CD14-positive monocyte (primary cell): Measurements from ENCODE around the gene LRRC25. TPM values are rescaled to one million over a fixed set of nuclear protein-coding genes. Genes with fewer than 3 reads are reported as not detected.

Experiments used
- DNase-seq, 3 donors: peaks; one replicate each; pipeline ENCODE4 v3.0.0-alpha.2; 2011 to 2022
- H2AFZ ChIP-seq: 2 replicates; pipeline ENCODE4 v1.6.0; 2012; ENCODE audit warnings: mild to moderate bottlenecking, low read depth, low read length, inconsistent platforms; ENCODE audit not compliant: insufficient read depth, poor library complexity, severe bottlenecking
- H3K27ac ChIP-seq, 2 donors: 1 replicate in 1 of 2; 2 replicates in 1 of 2; pipeline ENCODE4 v1.5.1; 2012 to 2013; ENCODE audit warnings: low read length in 2 of 2, control low read depth in 1 of 2, inconsistent platforms in 1 of 2, low read depth in 1 of 2, mild to moderate bottlenecking in 1 of 2
- H3K27me3 ChIP-seq, 2 donors: one replicate each; pipeline versions ENCODE4 v1.6.0 to v1.6.1; 2011 to 2013; ENCODE audit warnings: low read length in 2 of 2; ENCODE audit not compliant: control insufficient read depth in 2 of 2, insufficient read depth in 2 of 2
- H3K36me3 ChIP-seq, 2 donors: replicated peaks in 1 of 2; 1 replicate in 1 of 2; 2 replicates in 1 of 2; pipeline versions ENCODE4 v1.5.1 to v1.6.1; 2012 to 2013; ENCODE audit warnings: low read length in 2 of 2, control low read depth in 1 of 2, inconsistent platforms in 1 of 2, mild to moderate bottlenecking in 1 of 2; ENCODE audit not compliant: insufficient read depth in 2 of 2, control insufficient read depth in 1 of 2
- H3K4me1 ChIP-seq, 2 donors: 1 replicate in 1 of 2; 2 replicates in 1 of 2; pipeline versions ENCODE4 v1.5.1 to v1.6.1; 2012 to 2013; ENCODE audit warnings: low read length in 2 of 2, control low read depth in 1 of 2, inconsistent platforms in 1 of 2, mild to moderate bottlenecking in 1 of 2, moderate library complexity in 1 of 2; ENCODE audit not compliant: insufficient read depth in 2 of 2, control insufficient read depth in 1 of 2
- H3K4me2 ChIP-seq: replicated peaks from 2 replicates; pipeline ENCODE3; 2012; ENCODE audit warnings: low read length, moderate library complexity, mild to moderate bottlenecking; ENCODE audit not compliant: poor library complexity, severe bottlenecking; ENCODE audit errors: extremely low read depth
- H3K4me3 ChIP-seq, 3 experiments: fragments of 200-600 bp in 1 of 3; sonication (generic) in 1 of 3; replicated peaks in 1 of 3; 1 replicate in 2 of 3; 2 replicates in 1 of 3; pipeline ENCODE4 v1.5.1; 2011 to 2013; ENCODE audit warnings: low read length in 3 of 3, mild to moderate bottlenecking in 3 of 3, control low read depth in 2 of 3, low read depth in 2 of 3, inconsistent platforms in 1 of 3, moderate library complexity in 1 of 3
- H3K79me2 ChIP-seq: 2 replicates; pipeline ENCODE4 v1.6.0; 2012; ENCODE audit warnings: mild to moderate bottlenecking, control low read depth, inconsistent platforms, low read length, moderate library complexity; ENCODE audit not compliant: insufficient read depth
- H3K9ac ChIP-seq: 2 replicates; pipeline ENCODE4 v1.6.0; 2017; ENCODE audit warnings: low read length, mild to moderate bottlenecking; ENCODE audit not compliant: insufficient read depth, poor library complexity, severe bottlenecking
- H3K9me3 ChIP-seq, 2 donors: replicated peaks in 1 of 2; 1 replicate in 1 of 2; 2 replicates in 1 of 2; pipeline versions ENCODE4 v1.5.1 to v1.6.1; 2012 to 2013; ENCODE audit warnings: low read length in 2 of 2, control low read depth in 1 of 2; ENCODE audit not compliant: control insufficient read depth in 1 of 2, insufficient read depth in 1 of 2
- H4K20me1 ChIP-seq: 2 replicates; pipeline ENCODE4 v1.6.0; 2012; ENCODE audit warnings: mild to moderate bottlenecking, low read length, control low read depth, moderate library complexity; ENCODE audit not compliant: insufficient read depth
- H3K27ac Mint-ChIP-seq, 7 donors: one replicate each; pipeline ENCODE4 v1.8.0; 2020; ENCODE audit warnings: mild to moderate bottlenecking in 7 of 7, mixed read lengths in 7 of 7, moderate library complexity in 6 of 7, inconsistent platforms in 2 of 7
- H3K27me3 Mint-ChIP-seq, 3 donors: one replicate each; pipeline ENCODE4 v1.8.0; 2021 to 2022; ENCODE audit warnings: low read depth in 3 of 3, mild to moderate bottlenecking in 3 of 3, mixed read lengths in 3 of 3, moderate library complexity in 3 of 3, inconsistent platforms in 1 of 3
- H3K36me3 Mint-ChIP-seq, 2 donors: one replicate each; pipeline ENCODE4 v1.8.0; 2020; ENCODE audit warnings: mixed read lengths in 2 of 2, inconsistent platforms in 1 of 2, mild to moderate bottlenecking in 1 of 2
- H3K4me1 Mint-ChIP-seq: one replicate; pipeline ENCODE4 v1.8.0; 2020; ENCODE audit warnings: mild to moderate bottlenecking, mixed read lengths
- H3K4me3 Mint-ChIP-seq, 2 donors: one replicate each; pipeline ENCODE4 v1.8.0; 2020; ENCODE audit warnings: mild to moderate bottlenecking in 2 of 2, mixed read lengths in 2 of 2, moderate library complexity in 1 of 2
- H3K9me3 Mint-ChIP-seq, 7 donors: one replicate each; pipeline ENCODE4 v1.8.0; 2020 to 2022; ENCODE audit warnings: mixed read lengths in 7 of 7, mild to moderate bottlenecking in 6 of 7, moderate library complexity in 6 of 7, inconsistent platforms in 2 of 7
- CTCF ChIP-seq: fragments of 200-600 bp; IDR thresholded peaks from one replicate; pipeline ENCODE4 v1.8.0; 2022; ENCODE audit warnings: antibody characterized with exemption, mild to moderate bottlenecking
- WGBS: methylation state at CpG from one replicate; pipeline ENCODE4 v1.1.5; 2013; ENCODE audit warnings: missing lambda C conversion rate; ENCODE audit not compliant: insufficient coverage; 5-methylcytosine and 5-hydroxymethylcytosine counted together
- intact Hi-C, 2 donors: fragments of 100-400 bp; cut with micrococcal nuclease; formaldehyde crosslinking; loops; one replicate each; pipeline versions ENCODE4 v1.15.0 to v1.15.1; 2023
- polyA plus RNA-seq, 3 donors: library from polyadenylated mRNA; depleted of rRNA in 1 of 3; unstranded in 2 of 3; stranded (reverse) in 1 of 3; fragments of 300-500 nt in 2 of 3; fragments of >200 nt in 1 of 3; fragmentation: Illumina TruSeq in 2 of 3; gene quantifications; 1 replicate in 2 of 3; 2 replicates in 1 of 3; pipeline ENCODE4 v1.2.3, GENCODE V29; 2012 to 2021

LRRC25 gene
- polyA plus RNA-seq, 3 donors, result 173 to 581 (median 416) TPM

GRCh38 chr19:18417250-18418028 is 20.0 kb upstream of the LRRC25 start:
- DNase-seq, result peak; percentile 69 to 86 (median 83)
- H3K4me3 ChIP-seq, result peak overlapping the region; percentile 23 to 74 (median 56)
- peaks cover 25% of the 10 kb centered on the region for H4K20me1 ChIP-seq
- Mint-ChIP-seq H3K27ac (peak overlapping the region; percentile 99 to 100 (median 100)), H3K4me3 (peak overlapping the region; percentile 79 to 90), H3K4me1 (peaks cover 71% of the 10 kb centered on the region), H3K36me3 (peaks cover 0 to 10% of the 10 kb centered on the region in 2 donors), H3K9me3 (peaks cover 0 to 3% (median 0%) of the 10 kb centered on the region in 7 donors), H3K27me3 (peaks cover 0 to 4% (median 1%) of the 10 kb centered on the region in 3 donors)
- no peaks in the 10 kb centered on the region for H3K9me3 ChIP-seq
- H3K27ac ChIP-seq, result peak overlapping the region; percentile 99
- no peak for TF ChIP-seq CTCF
- peak overlapping the region; percentile 91 for H3K4me2 ChIP-seq
- WGBS, result under 1% methylated on average over 29 of the region's 53 CpGs
- H3K9ac ChIP-seq, result peak overlapping the region; percentile 90
- H3K27me3 ChIP-seq, result no peaks in the 10 kb centered on the region
- H2AFZ ChIP-seq, result peak overlapping the region; percentile 49
- H3K79me2 ChIP-seq, result peaks cover 28% of the 10 kb centered on the region
- H3K36me3 ChIP-seq, result no peaks in the 10 kb centered on the region
- peaks cover 68 to 85% of the 10 kb centered on the region in 2 donors for H3K4me1 ChIP-seq
- intact Hi-C loops, result loop anchor here (2.0 to 10.0 kb wide), 4 partner anchors 25 to 213 kb away; partner anchors contain the start of genes IQCN (in 2 of the 2) and RAB3A (in 1 of the 2)

- H4K20me1 ChIP-seq, result peaks cover 19% of the 10 kb centered on the region
- H3K36me3 ChIP-seq, result no peaks in the 10 kb centered on the region
- TF ChIP-seq CTCF, result no peak
- H3K27ac ChIP-seq, result peak overlapping the region; percentile 99
- Mint-ChIP-seq H3K36me3 (peaks cover 0 to 4% of the 10 kb centered on the region in 2 donors), H3K27me3 (peaks cover 0 to 9% (median 6%) of the 10 kb centered on the region in 3 donors), H3K4me1 (peaks cover 65% of the 10 kb centered on the region), H3K4me3 (peak overlapping the region; percentile 79 to 90), H3K9me3 (peaks cover 0 to 3% (median 0%) of the 10 kb centered on the region in 7 donors), H3K27ac (peak overlapping the region; percentile 99 to 100 (median 100))
- intact Hi-C loops, result loop anchor here (5.0 to 10.0 kb wide), 3 partner anchors 142 to 212 kb away; partner anchors contain the start of genes IQCN (in 2 of the 2) and RAB3A (in 1 of the 2)
- no peaks in the 10 kb centered on the region for H3K9me3 ChIP-seq
- peak overlapping the region; percentile 49 for H2AFZ ChIP-seq
- peak; percentile 83 to 95 (median 92) for DNase-seq
- H3K79me2 ChIP-seq, result peaks cover 22% of the 10 kb centered on the region
- no peaks in the 10 kb centered on the region for H3K27me3 ChIP-seq
- H3K4me2 ChIP-seq, result peak overlapping the region; percentile 91
- peaks cover 64 to 80% of the 10 kb centered on the region in 2 donors for H3K4me1 ChIP-seq
- H3K9ac ChIP-seq, result peak overlapping the region; percentile 90
- H3K4me3 ChIP-seq, result peak overlapping the region; percentile 23 to 74 (median 56)
- WGBS, result 1% methylated on average over 41 of the region's 44 CpGs
These were observed 19.4 kb upstream of the LRRC25 start for GRCh38 chr19:18416778-18417249.
